ENCODE results near the gene PLD3. TPM values are rescaled to one million over a fixed set of nuclear protein-coding genes. Genes with fewer than 3 reads are reported as not detected.
A peak's percentile ranks its signal among the peaks of the same experiment; 100 is the strongest.
"Not testable (repeated sequence)": the region's sequence is repeated elsewhere in the genome, so short reads cannot be mapped to it uniquely, and the experiment has no call there.

Gene PLD3
- total RNA-seq, 2 donors from 2014 or later = 193 to 202 TPM

GRCh38 chr19:40357640-40358039, 9.1 kb downstream of the PLD3 start:
- no peak for DNase-seq
- no peak for ATAC-seq
- intact Hi-C loops (cut with DNase I) = loop anchor here in 1 of 2 donors (5.0 kb wide), 1 partner anchor 40 kb away; no protein-coding TSS in a partner anchor

DNA sequence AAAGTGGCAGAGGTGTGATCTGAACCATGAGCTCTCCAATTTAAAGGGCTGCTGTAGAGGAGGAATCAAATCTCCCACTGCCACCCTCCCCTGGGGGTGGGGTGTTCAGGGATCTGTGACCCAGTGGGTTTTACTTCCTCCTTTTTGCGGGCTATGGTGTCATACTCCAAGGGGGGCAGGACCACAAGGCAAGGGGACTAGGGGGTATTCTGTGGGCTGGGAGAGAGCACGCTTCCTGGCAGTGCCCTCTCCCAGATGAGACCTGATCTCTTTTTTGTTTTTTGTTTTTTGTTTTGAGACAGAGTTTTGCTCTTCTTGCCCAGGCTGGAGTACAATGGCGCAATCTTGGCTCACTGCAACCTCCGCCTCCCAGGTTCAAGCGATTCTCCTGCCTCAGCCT, 10.3 kb downstream of the PLD3 start:
- intact Hi-C loops (cut with DNase I) = loop anchor here in 1 of 2 donors (5.0 kb wide), 1 partner anchor 39 kb away; no protein-coding TSS in a partner anchor
- no peak for DNase-seq
- ATAC-seq = peak; percentile 40 to 63

DNA sequence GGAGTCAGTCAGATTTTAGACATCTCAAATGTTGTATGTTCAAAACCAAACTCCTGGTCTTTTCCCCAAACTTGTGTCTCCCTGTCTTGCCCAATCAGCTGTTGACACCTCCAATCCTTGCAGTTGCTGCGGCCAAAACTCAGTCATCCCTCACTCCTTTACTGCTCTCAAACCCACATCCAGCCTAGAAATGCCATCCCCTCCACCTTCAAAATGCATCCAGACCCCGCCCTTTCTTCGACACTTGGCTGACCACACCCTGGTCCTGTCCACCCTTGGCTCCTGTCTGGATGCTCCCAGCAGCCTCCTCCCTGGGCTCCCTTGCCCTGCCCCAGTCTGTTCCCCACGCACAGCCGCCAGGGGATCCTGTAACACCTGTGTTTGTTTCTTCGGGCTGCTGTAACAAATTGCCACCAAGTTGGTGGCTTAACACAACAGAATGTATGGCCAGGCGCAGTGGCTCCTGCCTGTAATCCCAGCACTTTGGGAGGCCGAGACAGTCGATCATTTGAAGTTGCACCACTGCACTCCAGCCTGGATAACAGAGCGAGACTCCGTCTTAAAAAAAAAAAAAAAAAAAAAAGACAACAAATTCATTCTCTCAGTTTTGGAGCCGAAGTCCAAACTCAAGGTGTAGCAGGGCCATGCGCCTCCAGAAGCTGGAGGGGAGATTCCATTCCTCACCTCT, 11.7 kb downstream of the PLD3 start:
- DNase-seq = no peak
- intact Hi-C loops (cut with DNase I) = no loop called here
- no peak for ATAC-seq

GRCh38 chr19:40360708-40361241, 12.3 kb downstream of the PLD3 start:
- ATAC-seq = peak; percentile 12 to 32

GRCh38 chr19:40362160-40362559, 13.7 kb downstream of the PLD3 start:
- intact Hi-C loops (cut with DNase I) = no loop called here
- DNase-seq (no peak), ATAC-seq (no peak)

More at GRCh38 chr19:40360708-40361241, 12.3 kb downstream of the PLD3 start:
- no peak for DNase-seq
- intact Hi-C loops (cut with DNase I) = no loop called here

GRCh38 chr19:40363069-40363468, 14.6 kb downstream of the PLD3 start:
- intact Hi-C loops (cut with DNase I) = no loop called here
- no peak for ATAC-seq
- no peak for DNase-seq

- no peak for DNase-seq
- intact Hi-C loops (cut with DNase I) = no loop called here
- no peak for ATAC-seq
Observed at GRCh38 chr19:40365010-40365409, 16.5 kb downstream of the PLD3 start.

- peak; percentile 91 for ATAC-seq
- intact Hi-C loops (cut with DNase I) = no loop called here
- peak; percentile 75 for DNase-seq
Observed at GRCh38 chr19:40365613-40366401, 17.3 kb downstream of the PLD3 start.

GRCh38 chr19:40366697-40367561, 18.4 kb downstream of the PLD3 start:
- DNase-seq = no peak
- peak in 1 of 2 donors; percentile 20 for ATAC-seq
- intact Hi-C loops (cut with DNase I) = no loop called here

- intact Hi-C loops (cut with DNase I) = no loop called here
- DNase-seq = no peak
- ATAC-seq = no peak
Observed at GRCh38 chr19:40367577-40368434, 19.3 kb downstream of the PLD3 start.

GRCh38 chr19:40369797-40370196, 21.3 kb downstream of the PLD3 start:
- ATAC-seq (no peak), DNase-seq (no peak)
- intact Hi-C loops (cut with DNase I) = no loop called here

- DNase-seq; ATAC-seq; intact Hi-C loops (cut with DNase I): not testable (repeated sequence)
Observed at GRCh38 chr19:40370253-40370652, 21.8 kb downstream of the PLD3 start.

DNA sequence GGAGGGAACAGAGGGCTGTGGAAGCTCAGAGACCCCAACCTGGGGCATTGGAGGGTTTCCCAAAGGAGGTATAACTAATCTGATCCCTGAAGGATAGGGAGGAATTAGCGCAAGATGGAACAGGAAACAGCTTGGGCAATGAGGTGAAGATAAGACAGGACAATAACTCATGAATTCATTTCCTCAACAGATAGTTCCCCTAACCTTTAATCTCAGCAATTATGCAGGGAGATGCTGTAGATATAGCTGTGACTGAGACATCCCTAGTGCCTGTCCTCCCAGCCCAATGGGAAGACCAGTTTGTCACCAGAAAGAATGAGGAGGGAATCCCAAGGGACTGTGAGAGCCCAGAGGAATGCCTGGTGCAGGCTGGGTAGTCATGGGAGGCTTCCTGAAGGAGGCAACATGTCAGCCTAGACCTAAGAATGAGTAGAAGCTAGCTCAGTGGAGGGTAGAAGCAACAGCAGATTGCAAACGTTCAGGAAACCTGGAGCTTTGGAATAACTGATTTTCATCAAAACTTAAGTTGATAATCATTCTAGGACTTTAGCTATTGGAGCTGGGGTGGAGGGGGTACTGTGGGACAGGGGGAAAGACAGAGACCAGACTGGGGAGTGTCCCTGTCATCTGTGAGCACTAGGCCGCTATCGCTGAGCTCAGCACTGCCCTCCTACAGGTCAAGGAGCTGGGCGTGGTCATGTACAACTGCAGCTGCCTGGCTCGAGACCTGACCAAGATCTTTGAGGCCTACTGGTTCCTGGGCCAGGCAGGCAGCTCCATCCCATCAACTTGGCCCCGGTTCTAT, 22.7 kb downstream of the PLD3 start:
- no peak for ATAC-seq
- intact Hi-C loops (cut with DNase I) = no loop called here
- no peak for DNase-seq

DNA sequence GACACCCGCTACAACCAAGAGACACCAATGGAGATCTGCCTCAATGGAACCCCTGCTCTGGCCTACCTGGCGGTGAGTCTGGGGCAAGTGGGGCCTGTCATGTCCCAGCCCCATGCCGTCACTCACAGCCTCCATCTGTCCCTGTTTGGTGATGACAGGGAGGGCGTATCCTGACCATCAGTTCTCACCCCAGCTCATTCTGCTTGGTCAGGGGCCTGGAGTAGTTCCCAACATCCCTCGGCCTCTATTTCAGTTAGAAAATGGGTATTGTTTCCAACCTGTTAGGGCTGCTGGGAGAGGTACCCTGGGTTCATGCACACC, 23.3 kb downstream of the PLD3 start:
- DNase-seq (no peak), ATAC-seq (no peak)
- intact Hi-C loops (cut with DNase I) = no loop called here

DNA sequence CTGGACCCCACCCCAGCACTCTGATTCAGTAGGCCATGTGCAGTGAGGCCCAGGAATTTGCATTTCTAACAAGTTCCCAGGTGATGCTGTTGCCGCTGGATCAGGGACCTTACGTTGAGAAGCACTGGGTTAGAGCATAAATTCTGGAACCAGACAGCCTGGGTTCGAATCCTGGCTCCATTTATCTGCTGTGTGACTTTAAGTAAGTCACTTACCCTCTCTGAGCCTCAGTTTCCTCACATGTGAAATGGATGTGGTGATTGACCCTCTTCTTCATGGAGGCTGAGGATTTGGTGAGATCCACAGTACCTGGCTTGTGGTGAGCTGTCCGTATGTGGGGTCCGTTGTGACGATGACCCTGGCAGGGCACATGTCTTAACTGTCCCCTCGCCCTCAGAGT, 25.6 kb downstream of the PLD3 start:
- DNase-seq (no peak), ATAC-seq (no peak)
- intact Hi-C loops (cut with DNase I) = no loop called here

DNA sequence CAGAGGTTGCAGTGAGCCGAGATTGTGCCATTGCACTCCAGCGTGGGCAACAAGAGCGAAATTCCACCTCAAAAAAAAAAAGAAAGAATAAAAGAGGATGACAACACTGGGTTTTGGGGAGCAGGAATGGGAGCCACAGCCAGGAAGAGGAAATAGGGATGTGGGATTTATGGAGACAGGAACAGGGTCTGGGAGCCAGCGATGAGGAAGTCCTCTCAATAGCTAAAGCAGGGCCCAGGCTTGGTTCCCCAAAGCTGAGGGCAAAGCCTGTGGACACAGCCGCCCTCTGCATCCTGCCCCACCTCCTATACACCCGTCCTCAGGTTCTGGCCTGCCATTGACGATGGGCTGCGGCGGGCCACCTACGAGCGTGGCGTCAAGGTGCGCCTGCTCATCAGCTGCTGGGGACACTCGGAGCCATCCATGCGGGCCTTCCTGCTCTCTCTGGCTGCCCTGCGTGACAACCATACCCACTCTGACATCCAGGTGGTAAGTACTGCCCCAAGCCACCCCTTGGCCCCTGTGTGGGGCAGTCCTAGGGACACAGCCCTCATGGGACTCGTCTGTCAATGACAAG, 27.9 kb downstream of the PLD3 start:
- ATAC-seq (no peak), DNase-seq (no peak)
- intact Hi-C loops (cut with DNase I) = no loop called here

DNA sequence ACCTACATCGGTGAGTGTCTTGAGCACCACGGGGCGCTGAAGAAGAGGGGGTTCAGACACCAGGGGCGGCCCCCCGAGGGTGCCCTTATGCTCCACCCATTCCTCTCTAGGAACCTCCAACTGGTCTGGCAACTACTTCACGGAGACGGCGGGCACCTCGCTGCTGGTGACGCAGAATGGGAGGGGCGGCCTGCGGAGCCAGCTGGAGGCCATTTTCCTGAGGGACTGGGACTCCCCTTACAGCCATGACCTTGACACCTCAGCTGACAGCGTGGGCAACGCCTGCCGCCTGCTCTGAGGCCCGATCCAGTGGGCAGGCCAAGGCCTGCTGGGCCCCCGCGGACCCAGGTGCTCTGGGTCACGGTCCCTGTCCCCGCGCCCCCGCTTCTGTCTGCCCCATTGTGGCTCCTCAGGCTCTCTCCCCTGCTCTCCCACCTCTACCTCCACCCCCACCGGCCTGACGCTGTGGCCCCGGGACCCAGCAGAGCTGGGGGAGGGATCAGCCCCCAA, 29.4 kb downstream of the PLD3 start:
- no peak for DNase-seq
- intact Hi-C loops (cut with DNase I) = no loop called here

More for the DNA sequence above, 29.4 kb downstream of the PLD3 start:
- ATAC-seq = no peak
